LNCAP (cell line): Measurements from ENCODE around the gene SATB2.

Experiments used
- TF ChIP-seq, protein P1 (sequence below): fragments of 450-650 bp; IDR thresholded peaks from 2 replicates; pipeline ENCODE4 v1.5.1; 2017; ENCODE audit warnings: mild to moderate bottlenecking

Gene SATB2

DNA sequence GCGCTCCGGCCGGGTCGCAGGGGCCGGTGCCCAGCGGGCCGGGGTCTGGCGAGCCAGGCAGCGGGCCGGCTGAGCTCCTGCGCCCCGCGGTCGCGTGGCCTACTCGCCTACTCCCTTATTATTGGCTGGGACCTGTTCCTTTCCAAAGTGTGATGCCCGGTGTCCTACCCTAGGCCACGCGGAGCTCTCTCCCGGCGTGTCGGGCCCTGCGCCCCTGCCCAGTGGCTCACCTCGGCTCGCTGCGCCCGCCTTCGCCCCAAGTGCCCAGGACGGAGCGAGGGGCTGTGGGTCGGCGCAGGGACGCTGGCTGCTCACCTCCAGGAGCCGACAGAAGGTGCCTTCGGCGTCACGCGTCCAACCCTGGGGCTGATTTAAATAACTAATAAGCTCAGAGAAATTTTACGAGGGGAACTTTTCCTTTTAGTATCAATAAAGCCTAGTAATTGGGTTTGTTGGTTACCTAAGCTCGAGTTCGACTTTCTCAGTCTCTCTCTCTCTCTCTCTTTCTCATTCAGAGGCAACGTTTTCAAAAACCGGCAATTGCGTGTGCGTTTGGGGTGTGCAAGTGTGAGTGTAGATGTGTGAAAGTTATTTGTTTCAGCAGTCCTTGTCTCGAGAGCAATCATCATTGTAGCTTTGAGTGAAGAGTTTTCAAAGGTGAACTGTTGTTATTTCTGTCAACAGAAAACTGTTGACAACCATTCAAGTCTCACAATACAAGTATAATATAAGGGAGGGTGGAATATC lies 7.0 kb upstream of the SATB2 start:
- TF ChIP-seq, protein P1, sequence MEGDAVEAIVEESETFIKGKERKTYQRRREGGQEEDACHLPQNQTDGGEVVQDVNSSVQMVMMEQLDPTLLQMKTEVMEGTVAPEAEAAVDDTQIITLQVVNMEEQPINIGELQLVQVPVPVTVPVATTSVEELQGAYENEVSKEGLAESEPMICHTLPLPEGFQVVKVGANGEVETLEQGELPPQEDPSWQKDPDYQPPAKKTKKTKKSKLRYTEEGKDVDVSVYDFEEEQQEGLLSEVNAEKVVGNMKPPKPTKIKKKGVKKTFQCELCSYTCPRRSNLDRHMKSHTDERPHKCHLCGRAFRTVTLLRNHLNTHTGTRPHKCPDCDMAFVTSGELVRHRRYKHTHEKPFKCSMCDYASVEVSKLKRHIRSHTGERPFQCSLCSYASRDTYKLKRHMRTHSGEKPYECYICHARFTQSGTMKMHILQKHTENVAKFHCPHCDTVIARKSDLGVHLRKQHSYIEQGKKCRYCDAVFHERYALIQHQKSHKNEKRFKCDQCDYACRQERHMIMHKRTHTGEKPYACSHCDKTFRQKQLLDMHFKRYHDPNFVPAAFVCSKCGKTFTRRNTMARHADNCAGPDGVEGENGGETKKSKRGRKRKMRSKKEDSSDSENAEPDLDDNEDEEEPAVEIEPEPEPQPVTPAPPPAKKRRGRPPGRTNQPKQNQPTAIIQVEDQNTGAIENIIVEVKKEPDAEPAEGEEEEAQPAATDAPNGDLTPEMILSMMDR, result no peak

DNA sequence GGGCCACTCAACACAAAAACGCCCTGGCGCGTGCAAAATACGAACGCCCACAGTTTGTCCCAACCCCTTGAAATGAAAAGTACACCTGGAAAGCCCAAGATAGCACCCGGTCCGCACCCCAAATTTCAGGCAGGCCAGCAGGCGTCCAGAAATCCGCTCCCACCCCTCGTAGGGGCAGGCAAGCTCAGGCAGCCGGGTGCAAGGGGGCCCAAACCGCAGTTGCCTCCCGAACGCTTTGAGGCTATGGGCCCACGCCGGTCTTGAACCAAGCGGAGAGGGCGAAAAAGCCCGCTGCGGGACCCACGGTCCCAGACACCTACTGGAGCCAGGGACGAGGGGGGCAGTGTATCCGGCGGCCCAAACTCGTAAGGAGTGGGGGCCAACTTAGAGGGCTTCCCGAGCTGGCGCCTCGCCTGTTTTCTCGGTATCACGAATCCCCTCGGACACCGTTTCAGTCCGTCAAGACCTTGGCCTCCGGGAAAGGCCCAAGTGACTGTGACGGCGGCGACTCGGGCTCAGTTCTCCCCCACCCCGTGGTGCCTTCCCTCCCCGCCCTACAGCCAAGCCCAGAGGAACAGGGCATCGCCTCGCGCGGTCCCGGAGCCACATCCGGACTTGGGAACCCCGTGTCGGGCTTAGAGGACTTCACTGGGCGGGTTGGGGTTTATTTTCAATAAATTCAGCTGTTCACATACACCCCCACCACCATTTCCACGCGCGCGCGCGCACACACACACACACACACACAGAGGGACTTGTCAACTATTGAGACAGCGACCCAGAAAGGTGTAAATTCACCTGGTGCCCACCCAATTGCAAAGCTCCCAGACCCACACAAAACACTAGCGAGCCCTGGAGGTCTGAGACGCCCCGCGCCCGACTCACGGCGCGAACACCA lies 6.2 kb upstream of the SATB2 start:
- TF ChIP-seq, protein P1, result no peak

DNA sequence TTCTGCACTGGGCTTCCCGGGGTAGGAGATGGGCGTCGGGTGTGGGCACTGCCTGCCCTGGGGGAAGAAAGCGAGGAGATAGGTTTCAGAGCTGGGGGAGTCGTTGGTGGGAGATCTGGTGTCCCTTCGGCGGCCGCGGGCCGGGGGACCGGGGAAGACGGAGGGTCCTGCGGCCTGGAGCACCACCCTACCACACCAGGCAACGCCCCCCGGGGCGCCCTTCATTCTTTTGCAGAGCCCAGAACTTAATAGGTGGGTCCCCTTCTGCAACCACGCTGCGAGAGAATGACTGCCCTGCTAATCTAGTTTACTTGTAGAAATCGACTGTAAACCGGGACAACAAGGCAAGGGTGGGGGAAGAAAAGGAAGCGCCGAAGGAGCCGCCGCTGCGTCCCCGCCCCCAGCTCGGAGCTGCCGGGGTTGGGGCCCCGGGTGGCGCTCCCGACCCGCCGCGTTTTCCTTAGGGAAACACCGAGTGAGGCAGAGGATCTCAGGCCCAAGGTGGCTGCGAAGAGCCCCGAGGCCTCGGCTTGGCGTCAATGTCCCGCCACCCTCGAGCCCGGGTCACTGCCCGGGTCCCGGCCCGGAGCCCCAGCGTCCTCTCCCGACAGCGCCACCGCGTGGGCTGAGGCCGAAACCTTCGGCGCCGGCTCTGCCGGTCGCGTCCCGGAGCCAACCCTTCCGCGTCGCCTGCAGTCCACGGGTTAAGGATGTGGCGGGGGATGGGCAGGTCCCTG lies 5.4 kb upstream of the SATB2 start:
- TF ChIP-seq, protein P1, result peak; percentile 79

GRCh38 chr2:199462347-199462955 lies 4.7 kb upstream of the SATB2 start:
- TF ChIP-seq, protein P1, result no peak

DNA sequence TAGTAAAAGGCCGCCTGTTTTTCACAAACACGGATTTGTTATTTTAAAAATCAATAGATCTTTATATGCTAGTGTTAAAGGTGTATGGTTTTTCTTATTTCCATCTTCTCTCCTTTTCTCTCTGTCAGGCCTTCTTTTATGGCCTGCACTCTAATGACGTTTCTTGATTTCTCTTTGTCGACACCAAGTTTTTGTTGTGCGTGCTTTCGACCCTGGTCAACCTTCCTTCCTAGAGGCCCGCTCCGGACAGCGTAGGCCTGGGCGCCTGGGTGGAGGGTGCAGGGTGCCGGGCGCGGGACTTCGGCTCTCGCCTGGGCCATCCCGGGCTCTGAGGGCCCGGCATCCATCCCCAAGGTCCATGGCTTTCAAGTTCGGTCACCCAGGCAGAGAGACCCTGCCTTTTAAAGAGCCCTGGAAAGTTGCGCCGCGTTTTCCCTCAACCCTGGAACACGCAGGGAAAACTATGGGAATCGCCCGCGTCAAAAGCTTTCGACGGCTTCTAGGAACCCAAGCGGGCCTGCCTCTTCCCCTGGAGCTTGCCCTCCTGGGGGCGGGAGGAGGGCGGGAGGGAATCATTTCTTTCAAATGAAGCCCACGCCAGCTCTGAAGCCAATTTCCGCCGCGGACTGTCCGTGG lies 4.1 kb upstream of the SATB2 start:
- TF ChIP-seq, protein P1, result no peak

DNA sequence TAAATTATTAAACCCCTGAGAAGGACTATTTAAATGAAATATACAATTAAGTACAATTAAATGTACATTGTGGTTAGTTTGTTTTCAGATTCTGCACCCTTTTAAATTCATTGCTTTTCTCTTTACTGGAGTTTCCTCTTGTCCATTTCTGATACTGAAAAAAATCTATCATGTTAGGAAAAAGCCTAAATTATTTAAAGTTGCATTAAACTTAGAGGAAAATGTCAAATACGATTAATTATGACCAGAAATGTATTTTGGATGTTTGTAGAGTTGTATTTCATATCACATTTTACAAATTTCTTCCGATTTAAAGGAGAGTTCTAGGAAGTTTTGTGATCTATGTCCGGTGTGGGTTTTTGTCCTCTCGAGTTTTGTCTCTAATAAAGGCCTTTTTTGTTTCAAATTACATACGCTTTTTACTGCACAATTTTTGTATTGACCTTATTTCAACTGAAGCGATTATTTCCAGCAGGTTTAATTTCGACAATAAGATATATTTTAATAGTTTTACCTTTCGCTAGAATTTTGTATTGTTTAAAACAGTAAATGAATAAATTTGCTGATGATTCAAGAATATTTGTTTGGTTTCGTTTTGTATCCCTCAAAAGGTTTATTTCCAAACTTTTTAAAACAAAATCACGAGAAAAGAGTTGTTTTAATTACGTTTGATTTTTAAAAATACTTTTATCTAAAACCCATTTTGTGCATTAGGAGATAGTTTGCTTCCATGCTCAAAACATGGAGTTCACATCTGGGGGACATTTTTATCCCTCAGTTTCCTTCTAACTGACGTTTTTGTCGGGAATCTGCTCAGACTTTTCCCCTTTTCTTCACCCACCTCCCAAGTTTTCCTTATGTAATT lies 3.3 kb upstream of the SATB2 start:
- TF ChIP-seq, protein P1, result no peak
